HEK293 (cell line): Measurements from ENCODE around the gene ITPKB.

Experiments
- EGR2 ChIP-seq: fragments of 450-650 bp; formaldehyde crosslinking; IDR thresholded peaks from 2 replicates; pipeline ENCODE4 v1.5.1; 2016; ENCODE audit warnings: low read depth, missing biosample characterization, missing genetic modification characterization
- GFI1B ChIP-seq: fragments of 450-650 bp; formaldehyde crosslinking; IDR thresholded peaks from 2 replicates; pipeline ENCODE4 v1.5.1; 2016; ENCODE audit warnings: missing biosample characterization, missing genetic modification characterization
- HOXD13 ChIP-seq: sonication (generic); formaldehyde crosslinking; IDR thresholded peaks from 2 replicates; pipeline ENCODE4 v1.8.0; 2022; ENCODE audit warnings: missing genetic modification reagents, borderline replicate concordance
- MYNN ChIP-seq: fragments of 450-650 bp; formaldehyde crosslinking; IDR thresholded peaks from 2 replicates; pipeline ENCODE4 v1.5.1; 2016; ENCODE audit warnings: missing biosample characterization, missing genetic modification characterization, borderline replicate concordance
- REPIN1 ChIP-seq: fragments of 450-650 bp; formaldehyde crosslinking; IDR thresholded peaks from 2 replicates; pipeline ENCODE4 v1.5.1; 2017; ENCODE audit warnings: missing biosample characterization, missing genetic modification characterization, low read depth
- SCRT1 ChIP-seq: fragments of 450-650 bp; formaldehyde crosslinking; IDR thresholded peaks from 2 replicates; pipeline ENCODE4 v1.5.1; 2016; ENCODE audit warnings: missing biosample characterization, missing genetic modification characterization, borderline replicate concordance
- YY1 ChIP-seq: fragments of 450-650 bp; formaldehyde crosslinking; IDR thresholded peaks from 2 replicates; pipeline ENCODE4 v1.5.1; 2018; ENCODE audit warnings: missing biosample characterization, missing genetic modification characterization
- ZBTB1 ChIP-seq: fragments of 450-650 bp; formaldehyde crosslinking; IDR thresholded peaks from 2 replicates; pipeline ENCODE4 v1.5.1; 2016; ENCODE audit warnings: missing biosample characterization, missing genetic modification characterization
- ZNF221 ChIP-seq: fragments of 450-650 bp; formaldehyde crosslinking; IDR thresholded peaks from 2 replicates; pipeline ENCODE4 v1.5.1; 2017; ENCODE audit warnings: missing biosample characterization, missing genetic modification characterization, borderline replicate concordance
- ZNF248 ChIP-seq: fragments of 450-650 bp; formaldehyde crosslinking; IDR thresholded peaks from 2 replicates; pipeline ENCODE4 v1.5.1; 2017; ENCODE audit warnings: missing biosample characterization, missing genetic modification characterization
- ZNF341 ChIP-seq: fragments of 450-650 bp; formaldehyde crosslinking; IDR thresholded peaks from 2 replicates; pipeline ENCODE4; 2016; ENCODE audit warnings: low read depth, missing biosample characterization, missing genetic modification characterization
- ZNF530 ChIP-seq: fragments of 450-650 bp; formaldehyde crosslinking; IDR thresholded peaks from 2 replicates; pipeline ENCODE4 v1.5.1; 2016; ENCODE audit warnings: low read depth, missing biosample characterization, missing genetic modification characterization
- ZNF548 ChIP-seq: fragments of 450-650 bp; formaldehyde crosslinking; IDR thresholded peaks from 2 replicates; pipeline ENCODE4 v1.5.1; 2016; ENCODE audit warnings: missing biosample characterization, missing genetic modification characterization
- ZNF626 ChIP-seq: fragments of 450-650 bp; sonication (Bioruptor Pico); formaldehyde crosslinking; IDR thresholded peaks from 2 replicates; pipeline ENCODE4 v1.5.1; 2018; ENCODE audit warnings: missing biosample characterization, missing genetic modification characterization, inconsistent platforms
- ZNF654 ChIP-seq: fragments of 450-650 bp; formaldehyde crosslinking; IDR thresholded peaks from 2 replicates; pipeline ENCODE4 v1.5.1; 2016; ENCODE audit warnings: low read depth, missing biosample characterization, missing genetic modification characterization
- ZXDB ChIP-seq: fragments of 450-650 bp; formaldehyde crosslinking; IDR thresholded peaks from 2 replicates; pipeline ENCODE4 v1.5.1; 2016; ENCODE audit warnings: missing biosample characterization, missing genetic modification characterization
- TF ChIP-seq, protein P1 (sequence below): IDR thresholded peaks from 2 replicates; pipeline ENCODE4 v1.6.1; 2011; ENCODE audit warnings: mild to moderate bottlenecking, low read depth, low read length, borderline replicate concordance
- TF ChIP-seq, protein P2 (sequence below): fragments of 450-650 bp; IDR thresholded peaks from 2 replicates; pipeline ENCODE4 v1.5.1; 2018; ENCODE audit warnings: missing biosample characterization, mild to moderate bottlenecking, missing genetic modification characterization
- TF ChIP-seq, protein P3 (sequence below): fragments of 450-650 bp; formaldehyde crosslinking; conservative IDR thresholded peaks from 2 replicates; pipeline ENCODE4 v1.5.1; 2016; ENCODE audit warnings: low read depth, missing biosample characterization, missing genetic modification characterization
- TF ChIP-seq, protein P4 (sequence below): fragments of 450-650 bp; formaldehyde crosslinking; IDR thresholded peaks from 2 replicates; pipeline ENCODE4 v1.5.1; 2016; ENCODE audit warnings: missing biosample characterization, missing genetic modification characterization
- TF ChIP-seq, protein P5 (sequence below): fragments of 450-650 bp; formaldehyde crosslinking; IDR thresholded peaks from 2 replicates; pipeline ENCODE4 v1.5.1; 2016; ENCODE audit warnings: missing biosample characterization, missing genetic modification characterization
- TF ChIP-seq, protein P6 (sequence below): fragments of 450-650 bp; formaldehyde crosslinking; IDR thresholded peaks from 2 replicates; pipeline ENCODE4 v1.5.1; 2016; ENCODE audit warnings: missing biosample characterization, missing genetic modification characterization
- TF ChIP-seq, protein P7 (sequence below): fragments of 450-650 bp; formaldehyde crosslinking; IDR thresholded peaks from 2 replicates; pipeline ENCODE4 v1.5.1; 2016; ENCODE audit warnings: missing biosample characterization, missing genetic modification characterization, low read depth
- TF ChIP-seq, protein P8 (sequence below): fragments of 450-650 bp; formaldehyde crosslinking; IDR thresholded peaks from 2 replicates; pipeline ENCODE4 v1.5.1; 2017; ENCODE audit warnings: missing biosample characterization, missing genetic modification characterization

The ITPKB gene

DNA sequence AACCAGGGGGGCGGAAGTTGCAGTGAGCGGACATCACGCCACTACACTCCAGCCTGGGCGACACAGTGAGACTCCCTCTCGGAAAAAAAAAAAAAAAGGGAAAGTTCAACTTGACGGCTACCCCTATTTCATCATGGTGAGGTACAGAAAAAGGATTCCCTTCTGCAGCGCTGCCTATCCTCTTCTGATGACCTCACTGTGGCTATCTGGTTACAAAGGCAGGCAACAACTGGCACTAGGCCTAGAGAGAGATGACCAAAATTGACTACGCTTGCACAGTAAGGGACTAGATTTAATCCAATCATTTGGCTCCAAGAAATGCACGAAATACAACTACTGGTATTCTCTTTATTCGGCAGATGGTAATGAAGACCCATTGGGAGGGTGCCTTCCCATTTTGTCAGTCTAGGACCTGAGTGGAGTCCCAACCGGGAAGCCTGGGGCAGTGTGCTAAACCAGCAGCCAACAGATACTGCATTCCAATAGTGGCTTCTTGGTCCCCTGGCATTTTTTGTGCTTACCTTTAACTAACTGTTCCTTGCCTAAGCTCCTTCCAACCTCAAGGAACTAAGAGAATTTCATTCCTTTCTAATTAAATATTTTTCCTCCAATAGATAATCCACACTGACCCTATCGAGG lies 36.6 kb downstream of the ITPKB start (continued):
- TF ChIP-seq, protein P1, sequence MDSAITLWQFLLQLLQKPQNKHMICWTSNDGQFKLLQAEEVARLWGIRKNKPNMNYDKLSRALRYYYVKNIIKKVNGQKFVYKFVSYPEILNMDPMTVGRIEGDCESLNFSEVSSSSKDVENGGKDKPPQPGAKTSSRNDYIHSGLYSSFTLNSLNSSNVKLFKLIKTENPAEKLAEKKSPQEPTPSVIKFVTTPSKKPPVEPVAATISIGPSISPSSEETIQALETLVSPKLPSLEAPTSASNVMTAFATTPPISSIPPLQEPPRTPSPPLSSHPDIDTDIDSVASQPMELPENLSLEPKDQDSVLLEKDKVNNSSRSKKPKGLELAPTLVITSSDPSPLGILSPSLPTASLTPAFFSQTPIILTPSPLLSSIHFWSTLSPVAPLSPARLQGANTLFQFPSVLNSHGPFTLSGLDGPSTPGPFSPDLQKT, result no peak
- TF ChIP-seq, protein P2, sequence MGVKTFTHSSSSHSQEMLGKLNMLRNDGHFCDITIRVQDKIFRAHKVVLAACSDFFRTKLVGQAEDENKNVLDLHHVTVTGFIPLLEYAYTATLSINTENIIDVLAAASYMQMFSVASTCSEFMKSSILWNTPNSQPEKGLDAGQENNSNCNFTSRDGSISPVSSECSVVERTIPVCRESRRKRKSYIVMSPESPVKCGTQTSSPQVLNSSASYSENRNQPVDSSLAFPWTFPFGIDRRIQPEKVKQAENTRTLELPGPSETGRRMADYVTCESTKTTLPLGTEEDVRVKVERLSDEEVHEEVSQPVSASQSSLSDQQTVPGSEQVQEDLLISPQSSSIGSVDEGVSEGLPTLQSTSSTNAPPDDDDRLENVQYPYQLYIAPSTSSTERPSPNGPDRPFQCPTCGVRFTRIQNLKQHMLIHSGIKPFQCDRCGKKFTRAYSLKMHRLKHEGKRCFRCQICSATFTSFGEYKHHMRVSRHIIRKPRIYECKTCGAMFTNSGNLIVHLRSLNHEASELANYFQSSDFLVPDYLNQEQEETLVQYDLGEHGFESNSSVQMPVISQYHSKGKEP, result peak; percentile 66; the same call in 1 of the 2 replicates
- TF ChIP-seq ZNF341 (no peak), REPIN1 (tag by site-specific recombination) (no peak), ZBTB1 (tag by site-specific recombination) (no peak), ZNF530 (no peak), ZNF248 (tag by site-specific recombination) (no peak), SCRT1 (tag by site-specific recombination) (peak; percentile 45; the same call in 1 of the 2 replicates), ZNF548 (no peak), YY1 (no peak), ZXDB (peak; percentile 71), ZNF654 (no peak), MYNN (0 out of 2 replicates have a peak, but pooled peaks have one; percentile 43), ZNF626 (tag by site-specific recombination) (0 out of 2 replicates have a peak, but pooled peaks have one; percentile 23), HOXD13 (no peak), EGR2 (no peak), GFI1B (tag by site-specific recombination) (no peak), ZNF221 (no peak)
- TF ChIP-seq, protein P3, sequence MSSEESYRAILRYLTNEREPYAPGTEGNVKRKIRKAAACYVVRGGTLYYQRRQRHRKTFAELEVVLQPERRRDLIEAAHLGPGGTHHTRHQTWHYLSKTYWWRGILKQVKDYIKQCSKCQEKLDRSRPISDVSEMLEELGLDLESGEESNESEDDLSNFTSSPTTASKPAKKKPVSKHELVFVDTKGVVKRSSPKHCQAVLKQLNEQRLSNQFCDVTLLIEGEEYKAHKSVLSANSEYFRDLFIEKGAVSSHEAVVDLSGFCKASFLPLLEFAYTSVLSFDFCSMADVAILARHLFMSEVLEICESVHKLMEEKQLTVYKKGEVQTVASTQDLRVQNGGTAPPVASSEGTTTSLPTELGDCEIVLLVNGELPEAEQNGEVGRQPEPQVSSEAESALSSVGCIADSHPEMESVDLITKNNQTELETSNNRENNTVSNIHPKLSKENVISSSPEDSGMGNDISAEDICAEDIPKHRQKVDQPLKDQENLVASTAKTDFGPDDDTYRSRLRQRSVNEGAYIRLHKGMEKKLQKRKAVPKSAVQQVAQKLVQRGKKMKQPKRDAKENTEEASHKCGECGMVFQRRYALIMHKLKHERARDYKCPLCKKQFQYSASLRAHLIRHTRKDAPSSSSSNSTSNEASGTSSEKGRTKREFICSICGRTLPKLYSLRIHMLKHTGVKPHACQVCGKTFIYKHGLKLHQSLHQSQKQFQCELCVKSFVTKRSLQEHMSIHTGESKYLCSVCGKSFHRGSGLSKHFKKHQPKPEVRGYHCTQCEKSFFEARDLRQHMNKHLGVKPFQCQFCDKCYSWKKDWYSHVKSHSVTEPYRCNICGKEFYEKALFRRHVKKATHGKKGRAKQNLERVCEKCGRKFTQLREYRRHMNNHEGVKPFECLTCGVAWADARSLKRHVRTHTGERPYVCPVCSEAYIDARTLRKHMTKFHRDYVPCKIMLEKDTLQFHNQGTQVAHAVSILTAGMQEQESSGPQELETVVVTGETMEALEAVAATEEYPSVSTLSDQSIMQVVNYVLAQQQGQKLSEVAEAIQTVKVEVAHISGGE (tag by site-specific recombination), result 0 out of 2 replicates have a peak, but pooled peaks have one; percentile 39
- TF ChIP-seq, protein P4, sequence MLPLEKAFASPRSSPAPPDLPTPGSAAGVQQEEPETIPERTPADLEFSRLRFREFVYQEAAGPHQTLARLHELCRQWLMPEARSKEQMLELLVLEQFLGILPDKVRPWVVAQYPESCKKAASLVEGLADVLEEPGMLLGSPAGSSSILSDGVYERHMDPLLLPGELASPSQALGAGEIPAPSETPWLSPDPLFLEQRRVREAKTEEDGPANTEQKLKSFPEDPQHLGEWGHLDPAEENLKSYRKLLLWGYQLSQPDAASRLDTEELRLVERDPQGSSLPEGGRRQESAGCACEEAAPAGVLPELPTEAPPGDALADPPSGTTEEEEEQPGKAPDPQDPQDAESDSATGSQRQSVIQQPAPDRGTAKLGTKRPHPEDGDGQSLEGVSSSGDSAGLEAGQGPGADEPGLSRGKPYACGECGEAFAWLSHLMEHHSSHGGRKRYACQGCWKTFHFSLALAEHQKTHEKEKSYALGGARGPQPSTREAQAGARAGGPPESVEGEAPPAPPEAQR (tag by site-specific recombination), result 0 out of 2 replicates have a peak, but pooled peaks have one; percentile 30
- TF ChIP-seq, protein P5, sequence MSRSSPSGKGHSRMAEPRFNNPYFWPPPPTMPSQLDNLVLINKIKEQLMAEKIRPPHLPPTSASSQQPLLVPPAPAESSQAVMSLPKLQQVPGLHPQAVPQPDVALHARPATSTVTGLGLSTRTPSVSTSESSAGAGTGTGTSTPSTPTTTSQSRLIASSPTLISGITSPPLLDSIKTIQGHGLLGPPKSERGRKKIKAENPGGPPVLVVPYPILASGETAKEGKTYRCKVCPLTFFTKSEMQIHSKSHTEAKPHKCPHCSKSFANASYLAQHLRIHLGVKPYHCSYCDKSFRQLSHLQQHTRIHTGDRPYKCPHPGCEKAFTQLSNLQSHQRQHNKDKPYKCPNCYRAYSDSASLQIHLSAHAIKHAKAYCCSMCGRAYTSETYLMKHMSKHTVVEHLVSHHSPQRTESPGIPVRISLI, result peak; percentile 83
- TF ChIP-seq, protein P6, sequence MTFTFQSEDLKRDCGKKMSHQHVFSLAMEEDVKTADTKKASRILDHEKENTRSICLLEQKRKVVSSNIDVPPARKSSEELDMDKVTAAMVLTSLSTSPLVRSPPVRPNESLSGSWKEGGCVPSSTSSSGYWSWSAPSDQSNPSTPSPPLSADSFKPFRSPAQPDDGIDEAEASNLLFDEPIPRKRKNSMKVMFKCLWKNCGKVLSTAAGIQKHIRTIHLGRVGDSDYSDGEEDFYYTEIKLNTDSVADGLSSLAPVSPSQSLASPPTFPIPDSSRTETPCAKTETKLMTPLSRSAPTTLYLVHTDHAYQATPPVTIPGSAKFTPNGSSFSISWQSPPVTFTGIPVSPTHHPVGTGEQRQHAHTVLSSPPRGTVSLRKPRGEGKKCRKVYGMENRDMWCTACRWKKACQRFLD (tag by site-specific recombination), result no peak
- TF ChIP-seq, protein P7, sequence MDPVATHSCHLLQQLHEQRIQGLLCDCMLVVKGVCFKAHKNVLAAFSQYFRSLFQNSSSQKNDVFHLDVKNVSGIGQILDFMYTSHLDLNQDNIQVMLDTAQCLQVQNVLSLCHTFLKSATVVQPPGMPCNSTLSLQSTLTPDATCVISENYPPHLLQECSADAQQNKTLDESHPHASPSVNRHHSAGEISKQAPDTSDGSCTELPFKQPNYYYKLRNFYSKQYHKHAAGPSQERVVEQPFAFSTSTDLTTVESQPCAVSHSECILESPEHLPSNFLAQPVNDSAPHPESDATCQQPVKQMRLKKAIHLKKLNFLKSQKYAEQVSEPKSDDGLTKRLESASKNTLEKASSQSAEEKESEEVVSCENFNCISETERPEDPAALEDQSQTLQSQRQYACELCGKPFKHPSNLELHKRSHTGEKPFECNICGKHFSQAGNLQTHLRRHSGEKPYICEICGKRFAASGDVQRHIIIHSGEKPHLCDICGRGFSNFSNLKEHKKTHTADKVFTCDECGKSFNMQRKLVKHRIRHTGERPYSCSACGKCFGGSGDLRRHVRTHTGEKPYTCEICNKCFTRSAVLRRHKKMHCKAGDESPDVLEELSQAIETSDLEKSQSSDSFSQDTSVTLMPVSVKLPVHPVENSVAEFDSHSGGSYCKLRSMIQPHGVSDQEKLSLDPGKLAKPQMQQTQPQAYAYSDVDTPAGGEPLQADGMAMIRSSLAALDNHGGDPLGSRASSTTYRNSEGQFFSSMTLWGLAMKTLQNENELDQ (tag by site-specific recombination), result no peak
- TF ChIP-seq, protein P8, sequence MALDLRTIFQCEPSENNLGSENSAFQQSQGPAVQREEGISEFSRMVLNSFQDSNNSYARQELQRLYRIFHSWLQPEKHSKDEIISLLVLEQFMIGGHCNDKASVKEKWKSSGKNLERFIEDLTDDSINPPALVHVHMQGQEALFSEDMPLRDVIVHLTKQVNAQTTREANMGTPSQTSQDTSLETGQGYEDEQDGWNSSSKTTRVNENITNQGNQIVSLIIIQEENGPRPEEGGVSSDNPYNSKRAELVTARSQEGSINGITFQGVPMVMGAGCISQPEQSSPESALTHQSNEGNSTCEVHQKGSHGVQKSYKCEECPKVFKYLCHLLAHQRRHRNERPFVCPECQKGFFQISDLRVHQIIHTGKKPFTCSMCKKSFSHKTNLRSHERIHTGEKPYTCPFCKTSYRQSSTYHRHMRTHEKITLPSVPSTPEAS (tag by site-specific recombination), result no peak
